ENCODE results near the gene SRSF5.

GRCh38 chr14:69753860-69754259 lies 13.1 kb upstream of the SRSF5 start:
- TF ChIP-seq CTCF (IDR thresholded peaks at IDR 0.05) (no peak), POLR2A (IDR thresholded peaks at IDR 0.05) (no peak)

Measured in right lobe of liver (tissue), 4 donors.